NT2/D1 (cell line): ENCODE measurements around the gene RAB31.

Source experiments
- SUZ12 ChIP-seq: IDR thresholded peaks from 2 replicates; pipeline ENCODE4 v1.6.1; 2011; ENCODE audit not compliant: insufficient read length, insufficient read depth; ENCODE audit errors: extremely low read depth
- YY1 ChIP-seq: IDR thresholded peaks from 2 replicates; pipeline ENCODE4 v1.6.1; 2011; ENCODE audit not compliant: insufficient read length, insufficient read depth

DNA sequence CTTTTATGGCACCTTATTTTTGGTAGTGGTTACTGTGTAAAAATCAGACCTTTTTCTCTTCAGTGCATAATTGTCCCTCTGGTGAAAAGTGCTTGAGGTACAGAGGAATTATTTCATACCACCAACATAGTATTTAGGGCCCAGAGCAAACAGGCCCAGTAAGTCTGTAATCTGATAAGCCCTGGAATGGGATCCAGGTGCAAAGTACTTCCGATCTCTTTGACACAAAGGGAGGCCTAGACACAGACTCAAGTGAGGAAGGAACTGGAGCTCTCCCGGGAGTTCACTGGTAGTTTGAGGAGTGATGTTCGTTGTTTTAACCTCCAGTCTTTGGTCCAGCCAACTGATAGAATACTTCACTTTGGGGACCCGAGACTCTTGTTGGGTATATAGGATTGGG is 57.4 kb downstream of the RAB31 start:
- TF ChIP-seq SUZ12 (no peak), YY1 (no peak)
